ENCODE measurements around the gene ALPL. TPM values are rescaled to one million over a fixed set of nuclear protein-coding genes. Genes with fewer than 3 reads are reported as not detected.
A peak's percentile ranks its signal among the peaks of the same experiment; 100 is the strongest.
"Not testable (repeated sequence)": the region's sequence is repeated elsewhere in the genome, so short reads cannot be mapped to it uniquely, and the experiment has no call there.

The ALPL gene
- polyA plus RNA-seq (0.42 and 3.4 TPM in 2 replicates), polyA minus RNA-seq (0.97 and 2.1 TPM in 2 replicates)

- no peaks in the 10 kb centered on the region for H4K20me1 ChIP-seq (ENCODE audit: insufficient read depth)
- H3K9me3 ChIP-seq (ENCODE audit: low read length): no peaks in the 10 kb centered on the region
- peak within 1 kb of the TSS; percentile 64 for H3K4me3 ChIP-seq (ENCODE audit: low read length)
- no peaks in the 10 kb centered on the region for H3F3A ChIP-seq (ENCODE audit: insufficient read depth, low read length, poor library complexity, severe bottlenecking)
- peak within 1 kb of the TSS; percentile 49 for H2AFZ ChIP-seq (ENCODE audit: low read depth, low read length)
- no peaks in the 10 kb centered on the region for H3K9me2 ChIP-seq (ENCODE audit: insufficient read depth, low read length)
- H3K79me2 ChIP-seq (replicated peaks; ENCODE audit: insufficient read depth, low read length): no peaks in the 10 kb centered on the region
- no peak within 1 kb of the TSS for H3K27ac ChIP-seq (ENCODE audit: low read length)
- H3K36me3 ChIP-seq (ENCODE audit: insufficient read depth, low read length): no peaks in the 10 kb centered on the region
- H3K27me3 ChIP-seq (ENCODE audit: insufficient read depth, low read depth, low read length): peaks cover 22% of the 10 kb centered on the region
- H3K9ac ChIP-seq (ENCODE audit: low read length): no peak within 1 kb of the TSS
- H3K4me2 ChIP-seq (ENCODE audit: low read length): no peak within 1 kb of the TSS
- TF ChIP-seq SMC3 (conservative IDR thresholded peaks at IDR 0.05; ENCODE audit: poor library complexity) (no peak), EZH2 (IDR thresholded peaks at IDR 0.05; ENCODE audit: borderline replicate concordance, insufficient read depth, low read length, poor library complexity, severe bottlenecking) (no peak), REST (IDR thresholded peaks at IDR 0.05; ENCODE audit: borderline replicate concordance) (no peak), RAD21 (conservative IDR thresholded peaks at IDR 0.05) (no peak), EP300 (conservative IDR thresholded peaks at IDR 0.05; ENCODE audit: poor library complexity, severe bottlenecking) (no peak), POLR2AphosphoS5 (IDR thresholded peaks at IDR 0.05) (no peak), TAF1 (IDR thresholded peaks at IDR 0.05; ENCODE audit: low read depth) (no peak), MXI1 (conservative IDR thresholded peaks at IDR 0.05; ENCODE audit: poor library complexity, severe bottlenecking) (no peak)
Measured at GRCh38 chr1:21509351-21510112, at the start of gene ALPL. Gene ALPL, plus strand, starts transcription at chr1:21509423. Its CDS starts 44,659 bp downstream, at chr1:21554082.

DNA sequence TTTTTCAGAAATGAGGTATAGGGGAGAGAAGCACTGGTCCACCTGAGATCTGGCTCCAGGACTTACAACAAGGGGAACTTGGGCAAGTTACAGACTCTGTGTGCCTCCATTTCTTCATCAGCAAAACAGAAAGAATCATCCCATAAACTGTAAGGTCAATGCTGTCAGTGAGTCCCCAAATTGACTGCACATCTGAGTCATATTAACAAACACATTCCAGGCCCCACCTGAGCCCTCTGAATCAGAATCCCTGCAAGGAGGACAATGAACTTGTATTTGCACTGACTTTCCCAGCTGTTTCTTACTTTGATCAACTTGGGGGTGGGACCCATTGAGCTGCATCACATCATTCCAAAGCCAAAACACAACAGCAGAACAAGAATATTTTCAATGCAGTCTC, 44.1 kb upstream of the ALPL start:
- H3K9ac ChIP-seq (ENCODE audit: low read length); H3K36me3 ChIP-seq (ENCODE audit: insufficient read depth, low read length): not testable (repeated sequence)

DNA sequence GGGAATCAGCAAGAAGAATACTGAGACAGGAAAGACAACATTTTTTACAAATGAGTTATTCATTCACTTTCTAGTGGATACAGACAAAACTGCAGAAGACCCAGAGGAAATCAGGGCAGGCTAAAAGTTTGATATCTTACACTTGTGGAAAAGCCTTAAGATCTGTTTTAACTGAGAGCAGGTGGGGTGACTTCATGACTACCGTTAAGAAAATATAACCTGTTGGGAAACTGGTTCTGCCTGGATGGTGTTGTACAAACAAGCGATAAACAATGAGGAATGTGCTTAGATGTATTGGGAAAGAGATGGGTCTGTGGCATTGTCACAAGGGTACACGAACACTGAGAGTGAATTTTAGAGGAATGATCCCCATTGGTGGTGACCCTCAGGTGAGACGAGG, 41.3 kb upstream of the ALPL start:
- H3K79me2 ChIP-seq (replicated peaks; ENCODE audit: insufficient read depth, low read length); H2AFZ ChIP-seq (ENCODE audit: low read depth, low read length); H3K4me2 ChIP-seq (ENCODE audit: low read length); H3K27me3 ChIP-seq (ENCODE audit: insufficient read depth, low read depth, low read length); H4K20me1 ChIP-seq (ENCODE audit: insufficient read depth); H3K9ac ChIP-seq (ENCODE audit: low read length); H3K36me3 ChIP-seq (ENCODE audit: insufficient read depth, low read length); H3K4me3 ChIP-seq (ENCODE audit: low read length); H3K27ac ChIP-seq (ENCODE audit: low read length); H3F3A ChIP-seq (ENCODE audit: insufficient read depth, low read length, poor library complexity, severe bottlenecking); H3K9me2 ChIP-seq (ENCODE audit: insufficient read depth, low read length); H3K9me3 ChIP-seq (ENCODE audit: low read length): not testable (repeated sequence)

More for the DNA sequence above, 44.1 kb upstream of the ALPL start:
- not testable (repeated sequence) for H3K9me3 ChIP-seq (ENCODE audit: low read length); H3K79me2 ChIP-seq (replicated peaks; ENCODE audit: insufficient read depth, low read length); H4K20me1 ChIP-seq (ENCODE audit: insufficient read depth); H3K27ac ChIP-seq (ENCODE audit: low read length); H3K4me2 ChIP-seq (ENCODE audit: low read length); H3K27me3 ChIP-seq (ENCODE audit: insufficient read depth, low read depth, low read length); H2AFZ ChIP-seq (ENCODE audit: low read depth, low read length); H3K4me3 ChIP-seq (ENCODE audit: low read length); H3F3A ChIP-seq (ENCODE audit: insufficient read depth, low read length, poor library complexity, severe bottlenecking); H3K9me2 ChIP-seq (ENCODE audit: insufficient read depth, low read length)

Data from neural cell (in vitro differentiated cells).